A673 (cell line): Measurements from ENCODE around the gene SAMD3. TPM values are rescaled to one million over a fixed set of nuclear protein-coding genes. Genes with fewer than 3 reads are reported as not detected.

Experiments
- BruUV-seq: library from RNA; stranded (reverse); fragments of 400-500 nt; replicated peaks from 2 replicates; lab custom pipeline; 2021; lab: Mats Ljungman, UMichigan
- CTCF ChIA-PET: fragments of 300-600 bp; sonication (Branson Sonifier 250); formaldehyde crosslinking; loops from one replicate; lab custom pipeline; 2022; ENCODE audit warnings: antibody characterized with exemption; lab: Charles Lee
- POLR2A ChIA-PET: fragments of 300-600 bp; sonication (Branson Sonifier 250); formaldehyde crosslinking; loops from one replicate; lab custom pipeline; 2022; ENCODE audit warnings: antibody characterized with exemption; ENCODE audit not compliant: low non-redundant PET; lab: Charles Lee
- DNase-seq: peaks from one replicate; pipeline ENCODE4 v3.0.0-alpha.2; 2015; ENCODE audit warnings: low spot score
- H3K27ac ChIP-seq: fragments of 200-600 bp; sonication (generic); 2 replicates; pipeline ENCODE4 v1.5.1; 2016; ENCODE audit warnings: mixed run types, low read depth, mild to moderate bottlenecking, mixed read lengths, antibody characterized with exemption, low read length; ENCODE audit not compliant: poor library complexity, severe bottlenecking
- H3K27me3 ChIP-seq: fragments of 200-600 bp; sonication (generic); replicated peaks from 2 replicates; pipeline ENCODE4 v1.6.1; 2017; ENCODE audit warnings: mixed run types, low read depth, mild to moderate bottlenecking, mixed read lengths, antibody characterized with exemption, low read length; ENCODE audit not compliant: insufficient read depth, poor library complexity
- H3K36me3 ChIP-seq: fragments of 200-600 bp; sonication (generic); 2 replicates; pipeline ENCODE4 v1.6.1; 2016; ENCODE audit warnings: mixed run types, mild to moderate bottlenecking, mixed read lengths, antibody characterized with exemption, low read length; ENCODE audit not compliant: insufficient read depth, poor library complexity, severe bottlenecking
- H3K4me1 ChIP-seq: fragments of 200-600 bp; sonication (generic); 2 replicates; pipeline ENCODE4 v1.6.1; 2017; ENCODE audit warnings: mixed run types, mild to moderate bottlenecking, mixed read lengths, antibody characterized with exemption, low read length; ENCODE audit not compliant: insufficient read depth, poor library complexity, severe bottlenecking
- H3K4me3 ChIP-seq: fragments of 200-600 bp; sonication (generic); 2 replicates; pipeline ENCODE4 v1.5.1; 2016; ENCODE audit warnings: low read depth, mixed run types, mild to moderate bottlenecking, mixed read lengths, low read length; ENCODE audit not compliant: poor library complexity, severe bottlenecking
- H3K9me3 ChIP-seq: fragments of 200-600 bp; sonication (generic); 2 replicates; pipeline ENCODE4 v1.6.1; 2016; ENCODE audit warnings: mixed run types, low read depth, mild to moderate bottlenecking, mixed read lengths, antibody characterized with exemption, low read length; ENCODE audit not compliant: poor library complexity, severe bottlenecking
- EZH2 ChIP-seq: fragments of 200-600 bp; sonication (generic); IDR thresholded peaks from 2 replicates; pipeline ENCODE4 v1.6.1; 2017; ENCODE audit warnings: borderline replicate concordance, low read depth, mild to moderate bottlenecking, mixed read lengths, antibody characterized with exemption, low read length; ENCODE audit not compliant: poor library complexity, severe bottlenecking
- intact Hi-C: fragments of 100-400 bp; cut with micrococcal nuclease; formaldehyde crosslinking; loops from one replicate; pipeline ENCODE4 v1.10.0; 2022; ENCODE audit not compliant: unreplicated experiment
- total RNA-seq: library from RNA; stranded (reverse); gene quantifications from 2 replicates; pipeline ENCODE4 v1.2.3, GENCODE V29; 2021
- TF ChIP-seq, protein P1 (sequence below): fragments of 300-800, 200-600 bp; sonication (generic); conservative IDR thresholded peaks from 2 replicates; pipeline ENCODE4 v1.5.1; 2017; ENCODE audit warnings: low read depth, mild to moderate bottlenecking, antibody characterized with exemption, low read length, moderate library complexity, mixed read lengths

Gene SAMD3
- total RNA-seq, 1 experiment from 2014 or later = not detected

DNA sequence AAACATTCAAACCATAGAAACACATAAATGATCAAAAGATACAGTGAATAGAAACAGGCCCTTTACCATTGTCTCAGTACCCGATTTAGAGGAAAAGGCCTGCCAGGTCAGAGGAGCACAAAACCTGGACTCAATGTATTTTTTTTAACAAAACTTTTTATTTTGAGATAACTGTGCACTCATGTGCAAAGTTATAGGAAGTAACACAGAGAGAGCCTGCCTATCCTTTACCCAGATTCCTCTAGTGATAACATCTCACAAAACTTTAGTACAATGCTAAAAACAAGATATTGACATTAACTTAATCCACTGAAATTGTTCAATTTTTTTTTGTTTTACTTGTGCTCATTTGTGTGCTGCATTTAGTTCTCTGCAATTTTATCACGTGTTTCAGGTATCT is 36.8 kb upstream of the SAMD3 start:
- POLR2A ChIA-PET = interaction anchor here (0.6 kb wide), 1 partner anchor 137 kb away, joined by 3 read pairs; no protein-coding TSS in a partner anchor
- no peak overlapping the region for H3K27ac ChIP-seq

DNA sequence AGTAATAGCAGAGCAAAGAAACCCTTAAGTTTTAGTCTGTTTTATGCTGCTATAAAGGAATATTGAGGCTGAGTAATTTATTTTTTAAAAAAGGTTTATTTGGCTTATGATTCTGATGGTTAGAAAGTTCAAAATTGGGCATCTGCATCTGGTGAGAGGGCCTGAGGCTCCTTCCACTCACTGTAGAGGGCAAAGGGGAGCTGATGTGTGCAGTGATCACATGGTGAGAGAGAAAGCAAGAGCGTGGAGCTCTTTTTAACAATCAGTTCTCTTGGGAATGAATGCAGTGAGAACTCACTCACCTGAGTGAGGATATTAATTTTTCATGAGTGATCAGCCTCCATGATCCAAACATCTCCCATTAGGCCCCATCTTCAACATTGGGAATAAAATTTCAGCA is 36.4 kb upstream of the SAMD3 start:
- H3K4me3 ChIP-seq = no peak overlapping the region
- POLR2A ChIA-PET = interaction anchor here (0.6 kb wide), 1 partner anchor 137 kb away, joined by 3 read pairs; no protein-coding TSS in a partner anchor
- no peaks in the 10 kb centered on the region for H3K9me3 ChIP-seq
- no peaks in the 10 kb centered on the region for H3K4me1 ChIP-seq
- H3K27ac ChIP-seq = no peak overlapping the region
- intact Hi-C loops = no loop called here
- DNase-seq = no peak
- BruUV-seq = no TSS peak
- CTCF ChIA-PET = no interaction called here
- peaks cover 3% of the 10 kb centered on the region for H3K27me3 ChIP-seq
- no peak for TF ChIP-seq EZH2
- TF ChIP-seq, protein P1, sequence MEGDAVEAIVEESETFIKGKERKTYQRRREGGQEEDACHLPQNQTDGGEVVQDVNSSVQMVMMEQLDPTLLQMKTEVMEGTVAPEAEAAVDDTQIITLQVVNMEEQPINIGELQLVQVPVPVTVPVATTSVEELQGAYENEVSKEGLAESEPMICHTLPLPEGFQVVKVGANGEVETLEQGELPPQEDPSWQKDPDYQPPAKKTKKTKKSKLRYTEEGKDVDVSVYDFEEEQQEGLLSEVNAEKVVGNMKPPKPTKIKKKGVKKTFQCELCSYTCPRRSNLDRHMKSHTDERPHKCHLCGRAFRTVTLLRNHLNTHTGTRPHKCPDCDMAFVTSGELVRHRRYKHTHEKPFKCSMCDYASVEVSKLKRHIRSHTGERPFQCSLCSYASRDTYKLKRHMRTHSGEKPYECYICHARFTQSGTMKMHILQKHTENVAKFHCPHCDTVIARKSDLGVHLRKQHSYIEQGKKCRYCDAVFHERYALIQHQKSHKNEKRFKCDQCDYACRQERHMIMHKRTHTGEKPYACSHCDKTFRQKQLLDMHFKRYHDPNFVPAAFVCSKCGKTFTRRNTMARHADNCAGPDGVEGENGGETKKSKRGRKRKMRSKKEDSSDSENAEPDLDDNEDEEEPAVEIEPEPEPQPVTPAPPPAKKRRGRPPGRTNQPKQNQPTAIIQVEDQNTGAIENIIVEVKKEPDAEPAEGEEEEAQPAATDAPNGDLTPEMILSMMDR = no peak
- no peaks in the 10 kb centered on the region for H3K36me3 ChIP-seq

More for the DNA sequence above, 36.8 kb upstream of the SAMD3 start:
- H3K36me3 ChIP-seq = no peaks in the 10 kb centered on the region
- DNase-seq = no peak
- CTCF ChIA-PET = no interaction called here
- H3K27me3 ChIP-seq = peaks cover 3% of the 10 kb centered on the region
- intact Hi-C loops = no loop called here
- no TSS peak for BruUV-seq
- H3K9me3 ChIP-seq = no peaks in the 10 kb centered on the region
- TF ChIP-seq EZH2 = no peak
- TF ChIP-seq, protein P1 = no peak
- no peak overlapping the region for H3K4me3 ChIP-seq
- H3K4me1 ChIP-seq = no peaks in the 10 kb centered on the region

DNA sequence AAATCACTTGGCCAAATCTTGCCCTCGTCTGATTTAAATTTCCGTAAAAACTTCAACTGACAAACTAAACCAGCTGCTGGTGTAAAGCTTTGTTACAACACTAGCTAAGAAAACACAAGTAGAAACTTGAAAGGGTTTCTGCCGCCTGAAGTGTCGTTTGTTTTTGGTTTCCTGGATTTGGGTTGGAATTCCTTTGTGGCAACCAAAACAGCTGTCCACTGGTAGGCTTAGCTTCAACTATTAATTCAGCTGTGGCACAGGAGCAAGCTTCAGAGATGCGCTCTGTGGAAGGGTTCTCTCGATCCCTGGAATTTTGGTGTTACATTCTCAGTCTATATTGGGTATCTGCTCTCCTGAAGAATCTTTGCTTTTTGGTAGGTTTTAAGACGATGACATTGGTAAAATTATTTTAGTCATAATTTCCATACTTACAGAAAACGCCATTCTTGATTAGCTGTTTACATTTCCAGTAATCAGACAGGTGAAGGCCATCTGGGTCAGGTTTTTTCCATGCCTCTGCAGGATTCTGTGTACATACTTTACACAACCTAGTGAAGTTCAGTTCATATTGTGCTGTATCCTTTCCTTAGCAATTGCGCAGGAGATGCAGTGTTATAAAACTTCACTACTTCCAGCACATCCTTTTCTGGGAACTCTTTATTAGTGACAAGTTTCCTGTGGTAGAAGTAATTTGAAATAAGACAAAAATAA is 29.9 kb upstream of the SAMD3 start:
- ChIA-PET CTCF (interaction anchor here (0.6 kb wide), 1 partner anchor 26 kb away, joined by 3 read pairs; no protein-coding TSS in a partner anchor), POLR2A (no interaction called here)
- Histone ChIP-seq H3K4me3 (no peak overlapping the region), H3K9me3 (no peaks in the 10 kb centered on the region), H3K27ac (no peak overlapping the region), H3K27me3 (peaks cover 3% of the 10 kb centered on the region), H3K36me3 (no peaks in the 10 kb centered on the region), H3K4me1 (no peaks in the 10 kb centered on the region)
- BruUV-seq = no TSS peak
- no peak for DNase-seq
- no peak for TF ChIP-seq EZH2
- intact Hi-C loops = no loop called here

DNA sequence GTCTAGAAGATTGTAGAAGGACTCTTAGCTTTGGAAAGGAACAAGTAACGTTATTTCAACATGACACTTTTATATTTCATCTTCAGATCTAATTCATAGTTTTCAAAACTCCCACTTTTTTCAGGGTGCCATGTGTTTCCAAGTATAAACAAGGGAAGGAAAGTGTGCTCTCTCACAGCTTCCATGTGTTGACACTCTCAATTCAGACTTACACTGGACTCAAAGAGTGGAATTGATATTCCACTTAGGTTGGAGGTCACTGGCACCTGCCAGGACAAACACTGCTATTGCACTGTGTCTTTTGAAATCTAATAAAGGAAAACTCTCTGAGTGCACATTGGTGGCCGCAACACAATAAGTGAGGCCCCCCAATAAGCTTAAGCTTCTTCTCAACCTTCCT is 22.5 kb upstream of the SAMD3 start:
- Histone ChIP-seq H3K36me3 (no peaks in the 10 kb centered on the region), H3K4me3 (no peak overlapping the region), H3K27ac (no peak overlapping the region), H3K4me1 (no peaks in the 10 kb centered on the region), H3K27me3 (no peaks in the 10 kb centered on the region), H3K9me3 (no peaks in the 10 kb centered on the region)
- no peak for DNase-seq
- BruUV-seq = no TSS peak
- POLR2A ChIA-PET = no interaction called here
- no peak for TF ChIP-seq EZH2
- TF ChIP-seq, protein P1 = no peak
- CTCF ChIA-PET = no interaction called here
- intact Hi-C loops = no loop called here
